B cell (primary cell): Measurements from ENCODE around the gene GRK5. TPM values are rescaled to one million over a fixed set of nuclear protein-coding genes. Genes with fewer than 3 reads are reported as not detected.

Experiments used
- ATAC-seq: fragments of 200-7000 bp; cut with Tn5 transposase; one replicate; pipeline ENCODE4 v1.10.0; 2021; ENCODE audit warnings: low read depth, mild to moderate bottlenecking, moderate number of reproducible peaks, moderate library complexity
- CTCF ChIA-PET: fragments of 350-600 bp; sonication (Branson Sonifier 250); formaldehyde crosslinking; loops from one replicate; lab custom pipeline; 2021; ENCODE audit warnings: antibody characterized with exemption, inconsistent platforms; lab: Charles Lee
- POLR2A ChIA-PET: fragments of 350-600 bp; sonication (Branson Sonifier 250); formaldehyde crosslinking; loops from one replicate; lab custom pipeline; 2021; ENCODE audit warnings: antibody characterized with exemption; lab: Charles Lee
- DNase-seq: peaks from one replicate; pipeline ENCODE4 v3.0.0; 2013
- H2AFZ ChIP-seq: 2 replicates; pipeline ENCODE4 v1.6.1; 2012; ENCODE audit warnings: mild to moderate bottlenecking, low read depth, low read length; ENCODE audit not compliant: insufficient read depth, poor library complexity, severe bottlenecking
- H3K27ac ChIP-seq, 2 donors: 1 replicate in 1 of 2; 2 replicates in 1 of 2; pipeline ENCODE4 v1.5.1; 2012 to 2013; ENCODE audit warnings: low read length in 2 of 2, mild to moderate bottlenecking in 2 of 2, moderate library complexity in 1 of 2
- H3K27me3 ChIP-seq, 4 experiments: fragments of 200-600 bp in 1 of 4; sonication (generic) in 1 of 4; replicated peaks in 1 of 4; 1 replicate in 2 of 4; 2 replicates in 2 of 4; pipeline versions ENCODE4 v1.6.1 to v1.7.0; 2013 to 2016; ENCODE audit warnings: low read length in 3 of 4, mild to moderate bottlenecking in 2 of 4, mixed read lengths in 1 of 4, moderate library complexity in 1 of 4; ENCODE audit not compliant: insufficient read depth in 4 of 4, control insufficient read depth in 3 of 4; ENCODE audit errors: control extremely low read depth in 1 of 4
- H3K36me3 ChIP-seq, 2 experiments: replicated peaks in 1 of 2; 1 replicate in 1 of 2; 2 replicates in 1 of 2; pipeline versions ENCODE4 v1.6.1 to v1.7.1; 2013; ENCODE audit warnings: low read length in 1 of 2; ENCODE audit not compliant: insufficient read depth in 2 of 2, control insufficient read depth in 1 of 2; ENCODE audit errors: control extremely low read depth in 1 of 2, extremely low read depth in 1 of 2
- H3K4me1 ChIP-seq, 2 donors: fragments of 200-600 bp in 1 of 2; sonication (generic) in 1 of 2; 1 replicate in 1 of 2; 2 replicates in 1 of 2; pipeline versions ENCODE4 v1.5.1 to v1.6.1; 2013 to 2017; ENCODE audit warnings: low read length in 2 of 2; ENCODE audit not compliant: control insufficient read depth in 2 of 2, insufficient read depth in 2 of 2
- H3K4me2 ChIP-seq: replicated peaks from 2 replicates; pipeline ENCODE3; 2012; ENCODE audit warnings: mild to moderate bottlenecking, low read depth, low read length; ENCODE audit not compliant: poor library complexity, severe bottlenecking
- H3K4me3 ChIP-seq, 5 experiments: fragments of 200-600 bp in 1 of 5; sonication (generic) in 1 of 5; 1 replicate in 3 of 5; 2 replicates in 2 of 5; pipeline versions ENCODE4 v1.5.1 to v1.7.0; 2011 to 2016; ENCODE audit warnings: low read length in 4 of 5, mild to moderate bottlenecking in 4 of 5, low read depth in 2 of 5, control low read depth in 1 of 5, moderate library complexity in 1 of 5; ENCODE audit not compliant: insufficient read depth in 1 of 5; ENCODE audit errors: control extremely low read depth in 1 of 5, extremely low read depth in 1 of 5
- H3K79me2 ChIP-seq: fragments of 200-600 bp; sonication (generic); one replicate; pipeline ENCODE4 v1.6.0; 2016; ENCODE audit warnings: low read length; ENCODE audit not compliant: control insufficient read depth, insufficient read depth
- H3K9ac ChIP-seq: fragments of 200-600 bp; sonication (generic); 2 replicates; pipeline ENCODE4 v1.6.1; 2017; ENCODE audit warnings: mild to moderate bottlenecking, low read length, moderate library complexity
- H3K9me3 ChIP-seq, 3 donors: one replicate each; pipeline versions ENCODE4 v1.6.1 to v1.7.1; 2013; ENCODE audit warnings: low read length in 2 of 3; ENCODE audit not compliant: control insufficient read depth in 2 of 3, insufficient read depth in 1 of 3; ENCODE audit errors: control extremely low read depth in 1 of 3
- H4K20me1 ChIP-seq: 2 replicates; pipeline ENCODE4 v1.6.0; 2012; ENCODE audit warnings: mild to moderate bottlenecking, low read length; ENCODE audit not compliant: insufficient read depth, control insufficient read depth, poor library complexity, severe bottlenecking
- H3K27ac Mint-ChIP-seq: one replicate; pipeline ENCODE4 v1.8.0; 2021; ENCODE audit warnings: mixed read lengths
- H3K27me3 Mint-ChIP-seq: one replicate; pipeline ENCODE4 v1.8.0; 2021; ENCODE audit warnings: mixed read lengths
- H3K4me1 Mint-ChIP-seq: one replicate; pipeline ENCODE4 v1.8.0; 2021; ENCODE audit warnings: mixed read lengths
- H3K4me3 Mint-ChIP-seq: one replicate; pipeline ENCODE4 v1.8.0; 2021; ENCODE audit warnings: mixed read lengths
- H3K9me3 Mint-ChIP-seq: one replicate; pipeline ENCODE4 v1.8.0; 2022; ENCODE audit warnings: mixed read lengths; ENCODE audit not compliant: insufficient read depth
- EZH2 ChIP-seq: IDR thresholded peaks from 2 replicates; pipeline ENCODE4 v1.6.1; 2012; ENCODE audit warnings: borderline replicate concordance, low read depth, mild to moderate bottlenecking, moderate library complexity, low read length; ENCODE audit not compliant: insufficient read depth, poor library complexity, severe bottlenecking
- WGBS: methylation state at CpG from one replicate; pipeline ENCODE4 v1.1.5; 2013; ENCODE audit warnings: missing lambda C conversion rate; ENCODE audit not compliant: insufficient coverage; 5-methylcytosine and 5-hydroxymethylcytosine counted together
- intact Hi-C: fragments of 100-400 bp; cut with micrococcal nuclease; formaldehyde crosslinking; loops from one replicate; pipeline ENCODE4 v1.10.0; 2022
- polyA plus RNA-seq: library from polyadenylated mRNA; depleted of rRNA; stranded (reverse); fragments of >200 nt; gene quantifications from 2 replicates; pipeline ENCODE4 v1.2.3, GENCODE V29; 2012
- total RNA-seq, 2 donors: library from RNA; stranded (reverse); fragments of 120-200 nt in 1 of 2; gene quantifications; 1 replicate in 1 of 2; 2 replicates in 1 of 2; pipeline versions ENCODE4 v1.2.3 to v1.2.4, GENCODE V29; 2013 to 2022
- TF ChIP-seq, protein P1 (sequence below): fragments of 200-600 bp; IDR thresholded peaks from one replicate; pipeline ENCODE4 v1.8.0; 2022; ENCODE audit warnings: antibody characterized with exemption, mild to moderate bottlenecking

The GRK5 gene
- total and polyA plus RNA-seq, 2 donors (not counting 1 experiment from before 2014, with no cell fraction given) = 21.9 to 54.8 TPM

DNA sequence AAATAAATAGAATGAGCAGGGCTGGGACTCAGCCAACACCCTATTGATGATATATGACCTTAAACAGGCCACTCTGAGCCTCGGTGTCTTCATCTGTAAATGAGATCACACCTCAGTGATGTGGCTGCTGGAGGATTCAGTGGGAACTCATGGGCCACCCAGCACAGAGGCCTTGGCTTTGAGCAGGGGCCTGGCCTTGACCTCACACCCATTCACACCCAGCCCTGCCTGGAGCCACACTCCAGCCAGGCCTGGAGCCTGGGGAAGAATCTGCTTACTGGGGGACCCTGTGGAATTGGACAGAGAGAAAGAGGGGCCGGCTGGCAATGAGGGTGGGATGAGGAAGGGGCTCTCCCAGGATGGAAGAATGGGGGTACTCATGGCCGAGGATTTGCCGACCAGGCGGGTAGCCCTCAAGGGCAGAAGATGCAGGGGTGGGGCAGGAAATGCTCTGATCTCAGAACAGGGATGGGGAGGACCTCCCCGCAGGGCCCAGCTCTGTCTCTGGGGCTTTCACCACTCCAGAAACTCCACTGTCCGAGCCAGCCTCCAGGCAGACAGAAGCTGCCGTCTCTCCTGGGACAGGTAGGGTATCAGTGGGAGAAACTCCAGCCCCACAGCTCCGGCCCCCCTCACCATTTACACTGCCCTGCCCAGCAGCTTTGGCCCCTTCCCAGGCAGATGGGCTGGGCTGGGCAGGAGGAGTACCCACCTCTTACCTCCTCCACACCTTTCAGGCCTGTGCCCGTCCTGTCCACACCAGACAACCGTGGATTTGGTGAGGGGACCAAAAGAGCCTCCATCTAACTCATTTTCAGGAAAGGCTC is 253.2 kb downstream of the GRK5 start:
- Mint-ChIP-seq H3K9me3 (peaks cover 2% of the 10 kb centered on the region), H3K4me3 (no peak overlapping the region), H3K4me1 (peaks cover 26% of the 10 kb centered on the region), H3K27me3 (no peaks in the 10 kb centered on the region), H3K27ac (no peak overlapping the region)
- WGBS = 96% methylated on average over 5 of the region's 11 CpGs
- H3K36me3 ChIP-seq = peaks cover 0 to 10% of the 10 kb centered on the region in 2 experiments
- DNase-seq (no peak), ATAC-seq (no peak)
- no peaks in the 10 kb centered on the region for H4K20me1 ChIP-seq
- POLR2A ChIA-PET = interaction anchor here (0.7 kb wide), 1 partner anchor 18 kb away, joined by 9 read pairs; no protein-coding TSS in a partner anchor
- H3K4me2 ChIP-seq = no peak overlapping the region
- H3K27ac ChIP-seq = no peak overlapping the region
- H2AFZ ChIP-seq = no peak overlapping the region
- intact Hi-C loops = no loop called here
- H3K9ac ChIP-seq = no peak overlapping the region
- no peaks in the 10 kb centered on the region for H3K27me3 ChIP-seq
- H3K79me2 ChIP-seq = no peaks in the 10 kb centered on the region
- CTCF ChIA-PET = interaction anchor here (1.0 to 3.3 kb wide), 2 partner anchors 15 to 29 kb away, joined by 5 to 14 read pairs; no protein-coding TSS in a partner anchor
- peaks cover 3 to 26% of the 10 kb centered on the region in 2 donors for H3K4me1 ChIP-seq
- TF ChIP-seq, protein P1, sequence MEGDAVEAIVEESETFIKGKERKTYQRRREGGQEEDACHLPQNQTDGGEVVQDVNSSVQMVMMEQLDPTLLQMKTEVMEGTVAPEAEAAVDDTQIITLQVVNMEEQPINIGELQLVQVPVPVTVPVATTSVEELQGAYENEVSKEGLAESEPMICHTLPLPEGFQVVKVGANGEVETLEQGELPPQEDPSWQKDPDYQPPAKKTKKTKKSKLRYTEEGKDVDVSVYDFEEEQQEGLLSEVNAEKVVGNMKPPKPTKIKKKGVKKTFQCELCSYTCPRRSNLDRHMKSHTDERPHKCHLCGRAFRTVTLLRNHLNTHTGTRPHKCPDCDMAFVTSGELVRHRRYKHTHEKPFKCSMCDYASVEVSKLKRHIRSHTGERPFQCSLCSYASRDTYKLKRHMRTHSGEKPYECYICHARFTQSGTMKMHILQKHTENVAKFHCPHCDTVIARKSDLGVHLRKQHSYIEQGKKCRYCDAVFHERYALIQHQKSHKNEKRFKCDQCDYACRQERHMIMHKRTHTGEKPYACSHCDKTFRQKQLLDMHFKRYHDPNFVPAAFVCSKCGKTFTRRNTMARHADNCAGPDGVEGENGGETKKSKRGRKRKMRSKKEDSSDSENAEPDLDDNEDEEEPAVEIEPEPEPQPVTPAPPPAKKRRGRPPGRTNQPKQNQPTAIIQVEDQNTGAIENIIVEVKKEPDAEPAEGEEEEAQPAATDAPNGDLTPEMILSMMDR = no peak
- TF ChIP-seq EZH2 = no peak
- peaks cover 0 to 4% (median 0%) of the 10 kb centered on the region in 3 donors for H3K9me3 ChIP-seq
- H3K4me3 ChIP-seq = no peak overlapping the region

DNA sequence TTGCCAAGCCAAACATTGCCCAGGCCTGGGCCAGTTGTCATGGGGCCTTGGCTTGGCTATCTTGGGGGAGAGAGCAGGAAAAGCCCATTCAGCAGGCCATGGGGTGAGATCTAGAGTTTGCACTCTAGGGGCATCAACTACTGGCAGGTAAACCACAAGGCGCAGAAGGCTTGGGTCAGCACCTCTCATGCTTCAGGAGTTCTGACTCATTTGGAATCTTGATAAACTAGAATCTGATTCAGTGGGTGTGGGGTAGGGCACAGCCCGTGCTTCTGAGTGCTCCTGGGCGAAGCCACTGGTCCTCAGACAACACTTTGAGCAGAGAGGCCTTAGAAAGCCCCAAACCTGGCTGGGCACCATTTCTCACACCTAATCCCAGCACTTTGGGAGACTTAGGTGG is 254.0 kb downstream of the GRK5 start:
- peaks cover 2% of the 10 kb centered on the region for H3K27me3 Mint-ChIP-seq
- peaks cover 2% of the 10 kb centered on the region for H3K9me3 Mint-ChIP-seq
- POLR2A ChIA-PET = no interaction called here
- Histone ChIP-seq H3K36me3 (peaks cover 0 to 10% of the 10 kb centered on the region in 2 experiments), H3K9ac (no peak overlapping the region), H2AFZ (no peak overlapping the region), H3K4me1 (peaks cover 0 to 20% of the 10 kb centered on the region in 2 donors), H3K27ac (no peak overlapping the region), H3K4me2 (no peak overlapping the region), H4K20me1 (no peaks in the 10 kb centered on the region), H3K27me3 (peaks cover 0 to 2% (median 0%) of the 10 kb centered on the region in 4 experiments), H3K79me2 (no peaks in the 10 kb centered on the region), H3K9me3 (peaks cover 0 to 4% (median 0%) of the 10 kb centered on the region in 3 donors), H3K4me3 (no peak overlapping the region)
- DNase-seq (no peak), ATAC-seq (peak; percentile 63)
- H3K27ac Mint-ChIP-seq = peak overlapping the region; percentile 27
- CTCF ChIA-PET = interaction anchor here (0.7 to 3.3 kb wide), 3 partner anchors 16 to 43 kb away, joined by 3 to 14 read pairs (median 5); no protein-coding TSS in a partner anchor
- TF ChIP-seq, protein P1 = no peak
- no peak for TF ChIP-seq EZH2
- WGBS = 60% methylated on average over 1 of the region's 3 CpGs
- no peak overlapping the region for H3K4me3 Mint-ChIP-seq
- intact Hi-C loops = no loop called here
- H3K4me1 Mint-ChIP-seq = peaks cover 23% of the 10 kb centered on the region
